Gastroesophageal sphincter (tissue), 4 donors: ENCODE data around the gene THSD4. TPM values are rescaled to one million over a fixed set of nuclear protein-coding genes. Genes with fewer than 3 reads are reported as not detected.

Experiments used
- ATAC-seq: fragments of 150-250 bp; one replicate; pipeline ENCODE4 v1.9.1; 2016; ENCODE audit warnings: mild to moderate bottlenecking, moderate library complexity
- H3K27ac ChIP-seq, 4 donors: fragments of 200-600 bp; sonication (generic) in 3 of 4; 1 replicate in 3 of 4; 2 replicates in 1 of 4; pipeline ENCODE4 v1.5.1; 2016 to 2019
- H3K27me3 ChIP-seq: fragments of 200-600 bp; sonication (generic); one replicate; pipeline ENCODE4 v1.5.1; 2019
- H3K36me3 ChIP-seq, 2 donors: fragments of 200-600 bp; sonication (generic); one replicate each; pipeline ENCODE4 v1.5.1; 2019; ENCODE audit warnings: control low read depth in 1 of 2
- H3K4me1 ChIP-seq, 3 donors: fragments of 200-600 bp; sonication (generic); 1 replicate in 2 of 3; 2 replicates in 1 of 3; pipeline ENCODE4 v1.5.1; 2016 to 2019; ENCODE audit warnings: control low read depth in 2 of 3
- H3K4me3 ChIP-seq, 2 donors: fragments of 200-600 bp; sonication (generic); one replicate each; pipeline ENCODE4 v1.5.1; 2019; ENCODE audit warnings: mild to moderate bottlenecking in 1 of 2, moderate library complexity in 1 of 2
- H3K9me3 ChIP-seq, 3 donors: fragments of 200-600 bp; sonication (generic); one replicate each; pipeline ENCODE4 v1.5.1; 2017 to 2019; ENCODE audit warnings: control low read depth in 2 of 3
- EP300 ChIP-seq: sonication (generic); formaldehyde crosslinking; IDR thresholded peaks from one replicate; pipeline ENCODE4 v1.6.1; 2017; ENCODE audit warnings: antibody characterized with exemption, mild to moderate bottlenecking
- POLR2A ChIP-seq, 2 donors: fragments of 450-650 bp; IDR thresholded peaks; one replicate each; pipeline ENCODE4 v1.6.1; 2017; ENCODE audit warnings: antibody characterized with exemption in 2 of 2, mild to moderate bottlenecking in 2 of 2, moderate library complexity in 1 of 2
- POLR2AphosphoS5 ChIP-seq: sonication (generic); formaldehyde crosslinking; IDR thresholded peaks from one replicate; pipeline ENCODE4 v1.6.1; 2017; ENCODE audit warnings: antibody characterized with exemption
- WGBS, 2 donors: methylation state at CpG; one replicate each; pipeline ENCODE4 v1.1.5; 2018; ENCODE audit warnings: low coverage in 1 of 2; 5-methylcytosine and 5-hydroxymethylcytosine counted together
- total RNA-seq, 4 donors: library from RNA; depleted of rRNA; stranded (reverse); fragments of >200 nt; gene quantifications; one replicate each; pipeline ENCODE4 v1.1.0, GENCODE V29; 2016
- TF ChIP-seq, protein P1 (sequence below), 4 experiments: fragments of 200-600 bp in 2 of 4; fragments of 450-650 bp in 2 of 4; sonication (generic) in 1 of 4; IDR thresholded peaks; one replicate each; pipeline ENCODE4 v1.5.1; 2017 to 2019; ENCODE audit warnings: antibody characterized with exemption in 4 of 4, mild to moderate bottlenecking in 2 of 4, moderate library complexity in 2 of 4

The THSD4 gene
- total RNA-seq, 4 donors from 2014 or later: 4.6 to 28.5 (median 17.6) TPM

DNA sequence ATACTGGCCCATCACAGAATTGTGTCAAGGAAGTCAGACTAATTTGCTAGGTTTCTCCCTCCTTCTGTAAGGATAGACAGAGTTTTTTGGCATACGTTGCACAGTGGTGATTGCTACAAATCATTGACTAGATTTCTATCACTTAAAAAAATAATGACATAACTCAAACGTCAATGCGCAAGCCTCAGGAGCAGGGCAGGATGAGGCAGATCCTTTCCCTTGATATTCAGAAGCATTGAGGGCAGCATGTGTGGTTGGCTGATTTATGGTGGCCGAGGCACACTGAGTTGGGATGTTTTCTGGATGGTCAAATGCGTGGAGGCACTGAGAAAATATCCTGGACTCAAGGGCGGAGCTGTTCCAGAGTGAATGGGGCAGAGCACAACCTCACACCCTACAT, 14.4 kb downstream of the THSD4 start:
- Histone ChIP-seq H3K4me3 (no peak overlapping the region), H3K27ac (no peak overlapping the region), H3K9me3 (no peaks in the 10 kb centered on the region), H3K36me3 (no peaks in the 10 kb centered on the region), H3K4me1 (peaks cover 0 to 19% (median 0%) of the 10 kb centered on the region in 3 donors), H3K27me3 (no peaks in the 10 kb centered on the region)
- WGBS, 2 donors: 85 to 91% methylated on average over 5 to 6 of the region's 6 CpGs
- no peak for TF ChIP-seq POLR2AphosphoS5
- TF ChIP-seq, protein P1, sequence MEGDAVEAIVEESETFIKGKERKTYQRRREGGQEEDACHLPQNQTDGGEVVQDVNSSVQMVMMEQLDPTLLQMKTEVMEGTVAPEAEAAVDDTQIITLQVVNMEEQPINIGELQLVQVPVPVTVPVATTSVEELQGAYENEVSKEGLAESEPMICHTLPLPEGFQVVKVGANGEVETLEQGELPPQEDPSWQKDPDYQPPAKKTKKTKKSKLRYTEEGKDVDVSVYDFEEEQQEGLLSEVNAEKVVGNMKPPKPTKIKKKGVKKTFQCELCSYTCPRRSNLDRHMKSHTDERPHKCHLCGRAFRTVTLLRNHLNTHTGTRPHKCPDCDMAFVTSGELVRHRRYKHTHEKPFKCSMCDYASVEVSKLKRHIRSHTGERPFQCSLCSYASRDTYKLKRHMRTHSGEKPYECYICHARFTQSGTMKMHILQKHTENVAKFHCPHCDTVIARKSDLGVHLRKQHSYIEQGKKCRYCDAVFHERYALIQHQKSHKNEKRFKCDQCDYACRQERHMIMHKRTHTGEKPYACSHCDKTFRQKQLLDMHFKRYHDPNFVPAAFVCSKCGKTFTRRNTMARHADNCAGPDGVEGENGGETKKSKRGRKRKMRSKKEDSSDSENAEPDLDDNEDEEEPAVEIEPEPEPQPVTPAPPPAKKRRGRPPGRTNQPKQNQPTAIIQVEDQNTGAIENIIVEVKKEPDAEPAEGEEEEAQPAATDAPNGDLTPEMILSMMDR (IDR thresholded peaks at IDR 0.05): no peak
- TF ChIP-seq POLR2A (IDR thresholded peaks at IDR 0.05): no peak
- TF ChIP-seq EP300: no peak
- ATAC-seq: no peak

DNA sequence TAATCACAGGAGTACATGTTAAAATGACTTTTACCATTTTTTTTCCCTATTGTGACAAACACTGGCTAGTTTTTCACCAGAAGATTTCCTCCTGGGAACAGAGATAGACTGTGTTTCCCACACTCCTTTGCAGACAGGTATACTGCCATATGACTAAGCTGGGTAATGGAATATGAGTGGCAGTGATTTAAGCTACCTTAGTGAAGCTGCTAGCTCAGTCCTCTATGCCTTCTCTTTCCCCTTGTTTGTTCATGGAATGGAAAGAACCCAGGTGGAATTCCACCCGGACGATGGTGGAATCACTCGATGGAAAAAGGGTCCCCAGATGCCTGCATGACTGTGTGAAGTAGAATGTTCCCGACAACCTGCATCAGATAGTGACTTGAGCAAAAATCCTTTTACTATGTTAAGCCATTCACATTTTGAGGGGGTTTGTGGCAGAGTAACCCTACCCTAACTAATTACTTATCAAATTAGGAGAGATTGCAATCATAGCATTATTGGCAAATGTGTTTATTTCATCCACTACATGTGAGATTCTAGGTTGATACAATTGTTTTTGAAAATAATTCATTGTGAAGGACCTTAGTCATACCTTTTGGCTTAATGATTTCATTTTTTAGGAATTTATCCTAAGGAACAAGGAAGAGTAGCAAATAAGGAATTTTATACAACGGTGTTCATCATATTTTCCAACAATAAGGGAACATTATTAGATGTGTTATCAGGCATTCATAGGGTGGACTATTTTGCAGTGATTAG, 16.5 kb downstream of the THSD4 start:
- Histone ChIP-seq H3K27ac (no peak overlapping the region), H3K27me3 (no peaks in the 10 kb centered on the region), H3K36me3 (no peaks in the 10 kb centered on the region), H3K9me3 (no peaks in the 10 kb centered on the region), H3K4me3 (no peak overlapping the region), H3K4me1 (peaks cover 0 to 7% (median 0%) of the 10 kb centered on the region in 3 donors)
- ATAC-seq: no peak
- TF ChIP-seq POLR2A (IDR thresholded peaks at IDR 0.05): no peak
- TF ChIP-seq, protein P1 (IDR thresholded peaks at IDR 0.05): no peak
- WGBS, 2 donors: 82 to 86% methylated on average over 5 of the region's 5 CpGs

DNA sequence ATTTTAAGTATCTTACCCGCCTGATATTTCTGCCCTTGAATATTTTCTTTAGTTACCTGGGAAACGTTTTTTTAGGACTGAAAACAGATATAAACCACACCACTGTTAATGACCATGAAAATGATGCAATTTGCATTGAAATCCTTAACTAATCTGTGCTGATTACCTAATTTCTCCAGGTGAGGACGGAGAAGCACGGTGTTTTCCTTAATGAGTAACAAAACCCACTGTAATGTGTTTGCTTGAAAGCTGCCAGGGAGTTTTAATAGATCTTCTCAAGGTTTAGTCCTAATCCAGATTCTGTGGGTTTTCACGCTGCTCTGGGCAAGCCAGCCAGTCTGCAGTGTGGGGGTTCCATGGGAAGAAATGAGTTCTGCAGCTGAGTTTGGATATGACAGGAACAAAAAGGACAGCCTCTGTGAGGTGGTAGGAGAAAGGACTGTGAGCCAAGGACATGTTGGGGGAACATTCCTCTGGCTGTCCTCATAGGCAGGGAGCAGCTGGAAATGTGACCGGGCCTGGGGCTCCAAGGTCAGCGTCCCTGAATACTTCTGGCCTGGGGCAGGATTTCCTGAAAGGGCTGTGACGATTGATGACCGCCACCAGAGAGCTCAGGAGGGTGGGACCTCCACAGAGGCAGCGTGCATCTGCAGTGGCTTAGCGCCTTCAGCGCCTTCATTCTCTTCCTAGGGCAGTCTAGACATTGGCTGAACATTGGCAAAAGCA, 18.6 kb downstream of the THSD4 start:
- Histone ChIP-seq H3K27ac (no peak overlapping the region), H3K27me3 (no peaks in the 10 kb centered on the region), H3K4me1 (peaks cover 0 to 7% (median 0%) of the 10 kb centered on the region in 3 donors), H3K4me3 (no peak overlapping the region), H3K36me3 (no peaks in the 10 kb centered on the region), H3K9me3 (no peaks in the 10 kb centered on the region)
- ATAC-seq: no peak
- TF ChIP-seq, protein P1 (IDR thresholded peaks at IDR 0.05): no peak
- TF ChIP-seq EP300 (no peak), POLR2AphosphoS5 (no peak), POLR2A (IDR thresholded peaks at IDR 0.05) (no peak)
- 73 to 74% methylated on average over 7 to 8 of the region's 12 CpGs for WGBS, 2 donors

DNA sequence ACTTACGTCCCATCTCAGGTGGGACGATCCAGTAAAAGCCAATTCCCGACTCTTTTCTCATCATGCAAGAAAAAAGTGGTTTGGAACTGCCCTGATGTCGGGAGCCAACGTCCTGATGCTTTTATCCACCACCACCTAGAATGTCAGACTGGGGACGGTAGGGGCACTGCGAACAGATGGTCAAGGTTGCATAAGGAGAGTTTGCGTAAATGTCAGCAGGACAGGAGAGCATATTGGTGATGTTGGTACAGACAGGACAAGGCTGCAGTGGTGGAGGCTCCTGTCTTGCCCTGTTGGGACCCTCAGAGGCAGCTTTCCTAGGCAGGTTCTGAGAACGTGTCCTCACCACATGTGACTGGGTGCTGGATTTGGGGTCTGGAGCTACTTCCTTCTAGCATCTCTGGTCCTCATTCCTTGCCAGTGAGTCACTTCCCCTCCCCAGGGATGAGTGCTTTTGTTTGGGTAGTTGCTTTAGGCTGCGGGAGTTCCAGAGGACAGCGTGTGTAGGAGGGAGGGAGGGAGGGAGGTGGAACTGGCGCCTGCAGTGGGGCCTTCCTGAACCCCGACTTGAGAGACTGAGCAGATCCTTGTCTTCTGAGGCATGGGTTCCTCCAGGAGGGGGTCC, 21.0 kb downstream of the THSD4 start:
- H3K36me3 ChIP-seq: no peaks in the 10 kb centered on the region
- H3K9me3 ChIP-seq: no peaks in the 10 kb centered on the region
- H3K27ac ChIP-seq: no peak overlapping the region
- ATAC-seq: no peak
- WGBS, 2 donors: 100% methylated on average over 3 of the region's 13 CpGs; no CpG with 5 or more reads in 1 of the 2 donors
- peaks cover 0 to 7% (median 0%) of the 10 kb centered on the region in 3 donors for H3K4me1 ChIP-seq
- no peaks in the 10 kb centered on the region for H3K27me3 ChIP-seq
- H3K4me3 ChIP-seq: no peak overlapping the region
- TF ChIP-seq POLR2A (IDR thresholded peaks at IDR 0.05) (no peak), EP300 (no peak), POLR2AphosphoS5 (no peak)
- TF ChIP-seq, protein P1 (IDR thresholded peaks at IDR 0.05): no peak
